Measurements from ENCODE around the gene SNN.

Gene SNN

DNA sequence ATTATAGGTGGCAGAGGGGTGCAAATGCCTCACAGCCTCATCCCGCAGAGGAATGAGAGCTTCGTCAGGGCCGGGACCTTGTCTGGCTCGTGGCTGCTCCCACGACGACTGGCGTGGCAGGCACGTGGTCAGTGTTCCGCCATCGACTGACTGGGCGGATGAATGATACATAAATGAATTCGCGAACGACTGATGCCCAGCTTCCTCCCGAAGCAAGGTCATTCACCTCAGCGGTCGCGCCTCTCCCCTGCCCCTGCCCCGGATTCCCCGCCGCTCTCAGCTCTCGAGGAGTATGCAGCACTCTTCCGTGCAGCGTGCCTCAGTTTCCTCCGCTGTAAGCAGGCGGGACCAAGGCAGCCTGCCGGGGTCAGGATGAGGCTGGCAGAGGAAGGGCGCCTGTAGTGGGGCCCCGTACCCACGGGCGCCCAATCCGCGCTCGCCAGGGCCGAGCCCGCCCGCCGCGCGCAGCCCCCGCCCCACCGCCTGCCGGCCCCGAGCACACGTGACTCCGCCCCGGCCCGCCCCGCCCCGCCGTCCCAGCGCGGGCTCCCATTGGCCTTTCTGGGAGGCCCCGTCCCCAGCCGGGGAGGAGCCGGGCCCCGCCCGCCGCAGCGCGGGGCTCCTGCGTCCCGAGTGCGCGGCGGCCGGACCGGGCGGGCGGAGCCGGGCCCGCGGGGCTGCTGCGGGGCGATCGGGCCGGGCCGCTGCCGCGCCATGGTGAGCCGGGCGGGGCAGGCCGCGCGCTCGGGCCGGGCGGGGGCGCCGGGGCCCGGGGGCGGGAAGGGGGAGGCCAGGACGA, at the start of gene SNN:
SNN (plus strand) TSS at position 632 of the 799 bp plus-strand sequence. CDS start 7,605 bp downstream, outside the sequence.
- peak; percentile 99 for DNase-seq (ENCODE audit: low spot score)

DNA sequence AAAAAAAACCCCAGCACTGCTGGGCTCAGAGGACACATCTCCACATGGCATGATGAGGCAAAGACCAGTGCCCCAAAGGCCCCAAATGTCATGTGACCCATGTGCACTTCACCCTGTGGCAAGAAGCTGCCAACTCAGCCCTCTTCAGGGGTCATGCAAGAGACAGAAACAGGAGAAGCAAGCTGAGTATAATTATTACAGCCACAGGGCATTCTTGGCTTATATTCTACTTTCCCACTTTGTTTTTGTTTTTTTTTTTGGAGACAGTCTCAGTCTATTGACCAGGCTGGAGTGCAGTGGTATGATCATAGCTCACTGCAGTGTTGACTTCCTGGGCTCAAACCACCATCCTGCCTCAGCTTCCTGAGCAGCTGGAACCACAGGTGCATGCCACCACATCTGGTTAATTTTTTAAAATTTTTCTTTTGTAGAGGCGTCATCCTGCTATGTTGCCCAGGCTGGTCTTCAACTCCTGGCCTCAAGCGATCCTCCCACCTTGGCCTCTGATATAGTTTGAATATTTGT, 48.9 kb upstream of the SNN start:
- no peak for DNase-seq (ENCODE audit: low spot score)

DNA sequence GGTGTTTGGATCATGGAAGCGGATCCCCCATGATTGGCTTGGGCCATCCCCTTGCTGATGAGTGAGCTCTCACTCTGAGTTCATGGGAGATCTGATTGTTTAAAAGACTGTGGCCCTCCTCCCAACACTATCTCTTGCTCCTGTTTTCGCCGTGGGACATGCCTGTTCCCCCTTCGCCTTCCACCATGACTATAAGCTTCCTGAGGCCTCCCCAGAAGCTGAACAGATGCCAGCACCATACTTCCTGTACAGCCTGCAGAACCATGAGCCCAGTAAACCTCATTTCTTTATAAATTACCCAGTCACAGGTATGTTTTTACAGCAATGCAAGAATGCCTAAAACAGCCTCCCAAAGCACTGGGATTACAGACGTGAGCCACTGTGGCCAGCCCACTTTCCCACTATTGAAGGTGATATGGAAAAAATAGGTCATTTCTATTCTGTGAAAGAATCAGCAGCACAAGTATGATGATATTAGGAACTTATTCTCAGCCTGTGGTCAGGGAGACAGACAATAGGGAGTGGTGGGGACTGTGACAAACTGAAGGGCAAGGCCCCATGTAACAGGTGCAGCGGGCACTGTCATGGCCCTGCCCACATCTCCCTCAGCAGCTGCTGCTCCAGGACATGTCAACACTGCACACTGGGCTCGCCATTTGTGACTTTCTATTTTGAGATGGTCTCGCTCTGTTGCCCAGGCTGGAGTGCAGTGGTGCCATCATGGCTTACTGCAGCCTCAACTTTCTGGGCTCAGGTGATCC, 47.8 kb upstream of the SNN start:
- no peak for DNase-seq (ENCODE audit: low spot score)

DNA sequence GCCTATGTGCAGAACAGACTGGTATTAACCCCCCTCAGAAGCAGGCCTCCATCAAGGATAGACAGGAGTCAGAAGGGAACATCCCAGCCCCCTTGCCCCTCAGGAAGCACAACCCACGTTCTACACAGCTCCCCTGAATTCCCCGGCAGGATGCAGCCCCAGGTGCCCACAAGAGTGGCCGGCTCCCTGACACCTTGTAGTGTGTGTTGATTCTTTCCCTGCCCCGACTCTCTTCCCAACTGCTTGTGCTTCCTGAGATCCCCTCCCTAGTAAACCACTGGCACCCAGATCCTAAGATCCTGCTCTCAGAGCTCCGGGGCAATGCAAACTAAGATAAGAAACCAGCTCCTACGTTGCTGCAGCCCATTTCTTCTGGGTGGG, 46.7 kb upstream of the SNN start:
- no peak for DNase-seq (ENCODE audit: low spot score)

DNA sequence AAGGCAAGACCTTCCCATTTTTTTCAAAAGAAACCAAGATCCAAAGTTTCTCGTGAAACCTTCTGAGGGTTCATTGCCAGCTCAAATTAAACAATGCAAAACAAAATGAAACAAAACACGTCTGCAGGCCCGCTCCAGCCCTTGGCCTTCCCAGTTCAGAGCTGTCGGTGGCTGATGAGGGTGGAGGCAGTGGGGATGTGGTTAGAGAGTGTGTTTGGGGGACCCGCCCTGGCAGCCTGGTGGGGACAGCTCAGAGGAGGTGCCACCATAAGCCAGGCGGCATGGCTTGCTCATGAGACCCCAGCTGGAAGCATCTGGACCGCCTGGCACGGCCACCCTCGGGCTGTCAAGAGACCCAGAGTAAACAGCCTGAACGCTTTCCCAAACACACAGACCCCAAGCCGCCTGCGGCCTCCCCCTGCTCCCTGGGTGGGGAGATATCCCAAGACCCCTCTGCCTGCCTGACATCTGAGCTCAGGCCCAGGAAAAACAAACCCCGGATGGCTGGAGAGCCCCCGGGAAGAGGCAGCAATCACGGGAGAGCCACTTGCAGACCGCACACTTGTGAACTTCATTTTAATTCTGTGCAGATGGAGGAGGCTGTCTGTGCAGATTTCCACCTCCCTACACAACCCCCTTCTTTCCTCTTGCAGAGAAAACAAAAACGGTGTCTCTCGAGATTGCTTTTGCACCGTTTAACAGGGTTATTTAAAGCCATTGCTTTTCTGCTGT, 46.2 kb upstream of the SNN start:
- DNase-seq (ENCODE audit: low spot score), result no peak

DNA sequence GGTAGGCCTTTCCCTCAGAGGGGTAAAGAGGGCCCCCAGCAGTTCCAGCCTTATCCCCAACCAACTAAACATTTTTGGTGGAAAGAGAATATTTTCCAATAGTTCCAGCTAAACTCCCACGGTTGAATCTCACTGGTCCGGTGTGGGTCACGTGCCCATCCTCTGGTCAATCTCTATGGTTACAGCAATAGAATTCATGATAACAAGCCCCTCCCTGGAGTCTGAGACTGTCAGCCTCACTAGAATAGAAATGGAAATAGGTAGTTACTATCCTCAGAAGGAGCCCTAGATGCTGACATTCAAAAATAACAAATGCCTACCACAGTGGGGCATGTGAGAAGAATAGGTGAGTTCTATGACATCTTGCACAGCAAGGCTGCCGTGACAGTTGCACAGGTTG, 44.0 kb upstream of the SNN start:
- no peak for DNase-seq (ENCODE audit: low spot score)

DNA sequence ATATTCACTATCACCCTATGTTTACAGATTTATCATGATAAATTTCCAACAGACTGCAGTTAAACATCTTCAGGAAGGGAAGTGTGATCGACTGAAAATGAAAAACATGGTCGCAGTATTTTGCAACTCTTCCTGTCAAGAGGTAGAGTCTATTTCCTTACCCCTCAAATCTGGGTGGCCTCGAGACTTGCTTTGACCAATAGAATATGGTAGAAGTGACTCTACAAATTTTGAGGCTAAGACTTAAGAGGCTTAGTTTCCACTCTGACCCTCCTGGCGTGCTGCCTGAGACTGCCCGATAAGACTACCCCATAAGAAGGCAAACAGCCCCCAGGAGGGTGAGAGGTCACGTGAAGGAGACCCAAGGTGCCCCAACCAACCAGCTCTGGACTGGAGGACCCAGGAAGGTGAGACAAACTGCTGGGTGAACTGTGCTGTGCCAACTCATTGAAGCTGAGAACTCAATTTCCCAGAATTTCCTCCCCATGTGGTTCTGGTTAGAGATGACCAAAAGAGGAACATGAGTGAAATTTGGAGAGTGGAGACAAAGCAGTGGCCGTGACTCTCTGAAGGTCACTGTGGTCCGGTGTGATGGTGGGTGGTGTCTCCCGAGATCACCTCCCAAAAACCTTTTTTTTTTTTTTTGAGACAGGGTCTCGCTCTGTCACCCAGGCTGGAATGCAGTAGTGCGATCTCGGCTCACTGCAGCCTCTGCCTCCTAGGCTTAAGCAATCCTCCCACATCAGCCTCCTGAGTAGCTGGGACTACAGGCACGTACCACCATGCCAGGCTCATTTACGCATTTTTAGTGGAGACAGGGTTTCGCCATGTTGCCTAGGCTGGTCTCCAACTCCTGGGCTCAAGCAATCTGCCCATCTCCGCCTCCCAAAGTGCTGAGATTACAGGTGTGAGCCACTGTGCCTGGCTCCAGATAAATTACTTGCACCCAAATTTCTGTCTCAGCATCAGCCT, 43.3 kb upstream of the SNN start:
- no peak for DNase-seq (ENCODE audit: low spot score)

DNA sequence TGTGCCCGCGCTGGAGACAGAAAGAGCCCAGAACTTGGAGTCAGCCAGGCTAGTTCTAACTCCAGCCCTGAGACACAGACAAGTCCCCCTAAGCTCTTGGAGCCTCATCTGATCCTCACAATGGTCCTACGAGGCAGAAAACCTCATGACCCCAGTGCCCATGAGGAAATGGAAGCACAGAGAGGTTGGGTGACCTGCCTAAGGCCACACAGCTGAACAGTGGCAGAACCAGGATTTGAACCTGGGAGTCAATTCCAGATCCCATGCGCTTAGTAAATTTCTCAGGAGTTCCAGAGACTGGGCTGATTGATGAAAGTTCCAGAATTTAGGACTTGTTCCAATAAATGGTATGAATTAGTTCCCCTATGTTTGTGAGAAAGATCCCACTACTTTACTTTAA, 42.5 kb upstream of the SNN start:
- DNase-seq (ENCODE audit: low spot score), result no peak

DNA sequence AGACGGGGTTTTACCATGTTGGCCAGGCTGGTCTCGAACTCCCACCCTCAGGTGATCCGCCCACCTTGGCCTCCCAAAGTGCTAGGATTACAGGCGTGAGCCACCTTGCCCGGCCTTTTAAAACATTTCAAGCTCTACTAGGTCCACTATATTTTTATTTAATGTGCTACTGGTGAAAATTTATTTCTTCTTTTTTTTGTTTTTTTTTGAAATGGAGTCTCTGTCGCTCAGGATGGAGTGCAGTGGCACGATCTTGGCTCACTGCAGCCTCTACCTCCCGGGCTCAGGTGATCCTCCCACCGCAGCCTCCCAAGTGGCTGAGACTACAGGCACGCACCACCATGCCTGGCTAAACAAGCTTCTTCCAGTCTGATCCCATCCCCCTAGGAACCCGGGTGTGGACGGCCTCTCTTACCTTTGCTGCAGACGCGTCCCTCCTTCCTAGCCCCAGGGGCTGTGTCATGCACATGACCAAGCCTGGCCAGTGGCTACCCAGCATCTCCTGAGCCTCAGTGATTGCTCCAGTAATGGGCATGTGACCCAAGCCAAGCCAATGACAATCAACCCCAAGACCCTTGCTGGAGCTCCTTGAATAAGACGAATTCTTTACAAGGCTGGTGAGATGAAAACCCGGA, 41.5 kb upstream of the SNN start:
- no peak for DNase-seq (ENCODE audit: low spot score)

DNA sequence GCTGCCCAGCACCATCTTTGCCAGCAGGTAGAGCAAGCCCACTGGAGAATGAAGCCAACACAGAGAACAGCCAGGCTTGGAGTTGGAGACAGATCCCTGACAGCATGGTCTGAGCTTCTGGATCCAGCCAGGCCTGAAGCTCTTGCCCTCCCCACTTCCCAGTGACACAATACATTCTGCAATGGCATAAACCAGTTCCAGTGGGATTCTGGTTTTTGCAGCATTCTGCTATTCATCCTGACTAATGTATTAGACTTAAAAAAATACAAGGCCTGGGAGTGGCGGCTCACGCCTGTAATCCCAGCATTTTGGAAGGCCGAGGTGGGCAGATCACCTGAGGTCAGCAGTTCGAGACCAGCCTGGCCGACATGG, 41.0 kb upstream of the SNN start:
- no peak for DNase-seq (ENCODE audit: low spot score)

DNA sequence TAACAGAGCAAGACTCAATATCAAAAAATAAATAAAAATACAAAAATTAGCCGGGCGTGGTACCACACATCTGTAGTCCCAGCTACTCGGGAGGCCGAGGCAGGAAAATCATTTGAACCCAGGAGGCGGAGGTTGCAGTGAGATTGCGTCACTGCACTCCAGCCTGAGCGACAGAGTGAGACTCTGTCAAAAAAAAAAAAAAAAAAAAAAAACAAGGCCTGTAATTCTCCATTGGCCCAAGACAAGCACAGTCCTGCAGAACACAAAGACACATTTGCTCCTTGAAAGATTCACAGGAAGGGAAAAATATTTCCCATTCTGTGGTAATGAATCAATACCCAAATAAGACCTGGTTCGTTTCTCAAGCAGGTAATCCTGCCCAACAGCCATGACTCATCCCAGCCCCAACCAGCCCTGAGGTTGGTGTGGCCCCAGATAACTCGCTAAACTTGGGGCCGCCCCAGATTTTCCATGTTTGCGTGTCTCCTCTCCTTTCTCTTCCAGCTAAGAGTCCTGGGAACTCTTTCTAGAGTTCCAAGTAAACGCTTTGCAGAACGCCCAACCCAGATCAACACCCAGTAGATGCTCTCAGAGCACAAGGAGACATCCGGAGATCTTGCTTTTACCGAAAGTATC, 40.3 kb upstream of the SNN start:
- DNase-seq (ENCODE audit: low spot score), result peak; percentile 87

DNA sequence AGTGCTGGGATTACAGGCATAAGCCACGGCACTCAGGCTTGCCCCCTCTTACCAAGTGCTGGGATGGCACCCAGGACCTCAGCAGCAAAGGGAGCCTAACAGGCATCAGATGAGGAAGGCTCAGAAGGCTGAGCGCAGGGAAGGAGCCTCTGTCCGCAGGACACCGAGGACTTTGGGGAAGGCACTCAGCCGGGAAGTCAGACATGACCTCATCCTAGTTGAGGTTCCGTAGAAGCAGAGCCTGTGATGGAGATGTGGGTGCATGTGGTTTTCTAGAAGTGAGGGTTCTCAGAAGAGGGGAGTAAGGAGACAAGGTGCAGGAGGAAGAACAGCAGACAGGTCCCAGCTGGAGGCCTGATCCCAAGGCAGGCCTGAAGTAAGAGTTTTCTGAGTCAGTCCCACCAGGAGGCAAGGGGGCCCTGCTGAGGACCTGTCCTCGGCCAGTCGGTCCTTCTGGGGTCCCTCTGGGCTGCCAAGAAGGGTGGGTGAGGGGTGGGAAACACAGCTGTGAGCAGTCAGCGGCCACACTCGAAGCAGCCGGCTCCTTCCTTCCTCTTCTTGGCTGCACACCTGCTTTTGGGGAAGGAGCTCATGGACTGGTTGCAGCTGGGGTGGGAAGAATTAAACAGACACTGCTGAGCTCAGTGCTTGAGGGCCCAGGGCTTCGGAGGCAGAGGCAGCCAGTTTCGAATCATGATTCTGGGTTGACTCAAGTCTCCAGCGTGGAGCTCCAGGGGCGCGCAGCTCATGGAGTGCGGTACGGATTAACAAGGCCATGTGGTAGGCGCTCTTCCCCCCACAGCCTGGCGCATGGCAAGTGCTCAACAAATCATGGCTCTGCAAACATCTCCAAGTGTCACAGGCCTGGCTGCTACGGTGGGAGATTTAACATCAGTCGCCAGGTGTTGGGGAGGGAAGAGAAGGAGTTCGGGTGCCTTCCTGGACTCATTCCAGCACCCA, 38.9 kb upstream of the SNN start:
- no peak for DNase-seq (ENCODE audit: low spot score)

DNA sequence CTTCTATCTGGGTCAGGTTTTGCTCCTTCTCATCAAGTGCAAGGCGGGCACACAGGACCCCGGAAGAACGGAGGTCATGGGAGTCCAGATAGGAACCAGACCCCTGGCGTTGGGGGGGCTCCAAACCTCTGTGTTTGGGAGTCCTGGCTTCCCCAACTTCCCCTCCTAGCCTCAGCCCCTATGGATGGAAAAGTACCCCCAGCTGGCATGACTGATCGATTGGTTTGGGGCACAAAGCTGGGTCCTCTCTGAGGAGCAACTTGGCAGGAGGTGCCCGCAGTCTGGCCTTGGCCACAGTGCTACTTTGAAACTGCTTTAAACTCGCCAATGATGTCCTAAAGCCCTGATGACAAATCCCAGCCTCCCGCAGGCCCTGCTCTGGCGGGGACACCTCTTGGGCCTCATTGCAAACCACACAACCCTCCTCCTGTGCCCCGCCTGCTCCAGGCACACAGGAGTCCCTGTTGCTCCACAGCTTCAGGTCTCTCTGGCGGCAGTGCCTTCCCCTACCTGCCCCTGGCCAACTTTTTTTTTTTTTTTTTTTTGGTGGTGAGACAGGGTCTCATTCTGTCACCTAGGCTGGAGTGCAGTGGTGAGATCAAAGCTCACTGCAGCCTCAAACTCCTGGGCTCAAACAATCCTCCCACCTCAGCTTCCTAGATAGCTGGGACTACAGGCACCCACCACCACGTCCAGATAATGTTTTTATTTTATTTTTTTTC, 38.0 kb upstream of the SNN start:
- DNase-seq (ENCODE audit: low spot score), result no peak

DNA sequence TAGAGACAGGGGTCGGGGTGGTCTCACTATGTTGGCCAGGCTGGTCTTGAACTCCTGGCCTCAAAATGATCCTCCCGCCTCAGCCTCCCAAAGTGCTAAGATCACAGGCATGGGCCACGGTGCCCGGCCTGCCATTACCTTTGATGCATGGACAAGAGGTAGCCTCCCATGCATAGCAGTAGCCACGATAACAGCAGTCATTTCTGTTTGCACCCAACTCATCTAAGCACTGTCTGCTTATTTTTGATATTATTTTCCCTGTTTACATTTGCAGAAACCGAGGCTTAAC, 37.5 kb upstream of the SNN start:
- no peak for DNase-seq (ENCODE audit: low spot score)

DNA sequence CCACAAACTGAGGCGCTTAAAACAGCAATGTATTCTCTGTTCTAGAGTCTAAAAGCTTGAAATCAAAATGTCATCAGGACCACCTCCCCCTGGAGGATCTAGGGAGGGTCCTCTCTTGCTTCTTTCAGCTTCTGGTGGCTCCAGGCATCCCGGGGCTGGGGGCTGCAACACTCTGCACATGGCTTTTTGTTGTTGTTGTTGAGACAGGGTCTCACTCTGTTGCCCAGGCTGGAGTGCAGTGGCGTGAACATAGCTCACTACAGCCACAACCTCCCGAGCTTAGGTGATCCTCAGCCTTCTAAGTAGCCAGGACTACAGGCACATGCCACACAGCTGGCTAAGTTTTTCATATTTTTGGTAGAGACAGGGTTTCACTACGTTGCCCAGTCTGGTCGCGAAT, 37.0 kb upstream of the SNN start:
- DNase-seq (ENCODE audit: low spot score), result no peak

DNA sequence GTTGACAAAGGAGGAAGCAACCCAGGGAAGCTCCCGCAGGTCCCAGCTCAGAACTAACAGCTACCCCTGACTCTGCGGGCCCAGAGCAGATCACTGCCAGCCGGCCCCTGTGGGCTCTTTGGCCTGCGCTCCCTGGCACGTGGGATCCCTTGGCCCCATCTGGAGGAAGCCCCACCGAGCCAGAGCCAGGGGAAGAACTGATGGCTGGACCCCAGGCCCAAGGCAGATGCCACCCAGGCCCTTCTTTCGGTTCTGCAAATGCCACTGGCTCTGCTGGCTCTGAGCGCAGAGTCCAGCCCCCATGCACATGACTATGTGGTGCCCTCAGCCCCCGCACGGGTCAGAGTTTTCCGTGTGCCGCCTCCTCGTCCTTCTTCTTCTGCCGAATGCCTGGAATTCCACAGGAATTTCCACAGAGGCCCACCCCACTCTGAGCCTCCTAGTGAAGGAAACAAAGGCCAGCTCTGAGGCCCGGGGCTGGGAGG, 35.8 kb upstream of the SNN start:
- peak; percentile 68 for DNase-seq (ENCODE audit: low spot score)

DNA sequence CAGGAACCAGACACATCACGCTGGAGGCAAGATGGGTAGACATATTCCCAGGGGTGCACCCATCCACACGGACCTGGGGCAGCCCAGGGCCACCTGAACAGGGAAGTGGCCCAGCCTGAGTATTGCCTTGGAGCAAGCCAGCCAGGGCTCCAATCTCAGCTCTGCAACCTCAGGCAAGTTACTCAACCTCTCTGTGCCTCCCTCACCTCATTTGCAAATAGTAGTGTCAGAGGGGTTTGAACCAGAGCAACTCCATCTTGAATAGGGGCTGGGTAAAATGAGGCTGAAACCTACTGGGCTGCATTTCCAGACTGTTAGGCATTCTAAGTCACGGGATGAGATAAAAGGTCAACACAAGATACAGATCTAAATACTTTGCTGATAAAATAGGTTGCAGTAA, 35.1 kb upstream of the SNN start:
- no peak for DNase-seq (ENCODE audit: low spot score)

DNA sequence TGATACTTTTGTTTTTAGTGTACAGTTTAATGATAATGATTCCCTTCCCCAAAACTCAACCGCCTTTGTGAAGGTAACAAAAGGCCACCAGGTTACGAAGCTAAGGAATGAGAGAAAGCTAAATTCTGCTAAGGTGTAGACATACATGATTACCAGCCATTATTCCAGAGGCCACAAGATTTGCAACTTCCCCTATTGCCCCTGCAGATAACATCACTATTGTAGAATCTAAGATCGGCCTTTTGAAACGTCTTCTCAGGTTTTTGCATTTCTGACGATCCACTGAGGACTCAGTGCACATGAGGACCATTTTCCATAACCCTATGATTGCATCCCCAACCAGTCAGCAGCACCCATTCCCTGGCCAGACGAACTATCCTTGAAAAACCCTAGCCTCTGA, 33.9 kb upstream of the SNN start:
- DNase-seq (ENCODE audit: low spot score), result no peak
